H9 (cell line): ENCODE data around the gene TM9SF2. TPM values are rescaled to one million over a fixed set of nuclear protein-coding genes. Genes with fewer than 3 reads are reported as not detected.

ENCODE experiments used
- DNase-seq: peaks from one replicate; pipeline ENCODE4 v3.0.0-alpha.2; 2017
- H2AFZ ChIP-seq: one replicate; pipeline ENCODE4 v1.6.1; 2013; ENCODE audit warnings: mild to moderate bottlenecking, low read length, control low read depth, moderate library complexity
- H2AK5ac ChIP-seq: 2 replicates; pipeline ENCODE4 v1.6.1; 2013; ENCODE audit warnings: low read length, control low read depth, mixed read lengths; ENCODE audit not compliant: insufficient read length
- H2BK120ac ChIP-seq: one replicate; pipeline ENCODE4 v1.6.1; 2013; ENCODE audit warnings: low read depth, mild to moderate bottlenecking, low read length, control low read depth, inconsistent platforms; ENCODE audit not compliant: poor library complexity, severe bottlenecking
- H2BK12ac ChIP-seq: 2 replicates; pipeline ENCODE4 v1.6.1; 2013; ENCODE audit warnings: low read length, control low read depth, mixed read lengths, low read depth; ENCODE audit not compliant: insufficient read length
- H2BK15ac ChIP-seq: 2 replicates; pipeline ENCODE4 v1.6.1; 2013; ENCODE audit warnings: low read depth, low read length, control low read depth
- H2BK20ac ChIP-seq: one replicate; pipeline ENCODE4 v1.6.1; 2013; ENCODE audit warnings: low read depth, mild to moderate bottlenecking, low read length, control low read depth, inconsistent platforms; ENCODE audit not compliant: poor library complexity, severe bottlenecking
- H2BK5ac ChIP-seq: 2 replicates; pipeline ENCODE4 v1.6.1; 2013; ENCODE audit warnings: low read length, control low read depth, mixed read lengths; ENCODE audit not compliant: insufficient read length
- H3K14ac ChIP-seq: 2 replicates; pipeline ENCODE4 v1.6.1; 2013; ENCODE audit warnings: low read length, control low read depth; ENCODE audit not compliant: insufficient read depth
- H3K18ac ChIP-seq: 2 replicates; pipeline ENCODE4 v1.6.1; 2013; ENCODE audit warnings: low read depth, mild to moderate bottlenecking, mixed read lengths, low read length, control low read depth; ENCODE audit not compliant: insufficient read length
- H3K23ac ChIP-seq: 2 replicates; pipeline ENCODE4 v1.6.1; 2013; ENCODE audit warnings: low read length, control low read depth, mixed read lengths, low read depth; ENCODE audit not compliant: insufficient read length
- H3K23me2 ChIP-seq: 2 replicates; pipeline ENCODE4 v1.6.1; 2013; ENCODE audit warnings: low read depth, mild to moderate bottlenecking, mixed read lengths, low read length, control low read depth; ENCODE audit not compliant: insufficient read length, poor library complexity, severe bottlenecking
- H3K27ac ChIP-seq: 2 replicates; pipeline ENCODE4 v1.5.1; 2013; ENCODE audit warnings: low read length, control low read depth, mixed read lengths, low read depth; ENCODE audit not compliant: insufficient read length
- H3K27me3 ChIP-seq: 2 replicates; pipeline ENCODE4 v1.6.1; 2013; ENCODE audit warnings: low read length, control low read depth, inconsistent platforms; ENCODE audit not compliant: insufficient read depth
- H3K4ac ChIP-seq: 2 replicates; pipeline ENCODE4 v1.6.1; 2013; ENCODE audit warnings: low read depth, mild to moderate bottlenecking, control low read depth, inconsistent platforms, low read length, moderate library complexity
- H3K4me1 ChIP-seq: 2 replicates; pipeline ENCODE4 v1.6.1; 2013; ENCODE audit warnings: low read length, control low read depth, inconsistent platforms; ENCODE audit not compliant: insufficient read depth
- H3K4me2 ChIP-seq: 2 replicates; pipeline ENCODE4 v1.6.1; 2013; ENCODE audit warnings: low read length, control low read depth, mixed read lengths; ENCODE audit not compliant: insufficient read length, insufficient read depth
- H3K56ac ChIP-seq: 2 replicates; pipeline ENCODE4 v1.6.1; 2013; ENCODE audit warnings: low read depth, mild to moderate bottlenecking, mixed read lengths, low read length, control low read depth; ENCODE audit not compliant: insufficient read length
- H3K79me1 ChIP-seq: 2 replicates; pipeline ENCODE4 v1.6.1; 2013; ENCODE audit warnings: low read depth, mild to moderate bottlenecking, moderate library complexity, low read length, control low read depth, inconsistent platforms; ENCODE audit not compliant: insufficient read depth, poor library complexity, severe bottlenecking
- H3K79me2 ChIP-seq: 2 replicates; pipeline ENCODE4 v1.6.1; 2013; ENCODE audit warnings: low read length, control low read depth, inconsistent platforms; ENCODE audit not compliant: insufficient read depth
- H3K9ac ChIP-seq: 2 replicates; pipeline ENCODE4 v1.6.1; 2013; ENCODE audit warnings: low read length, control low read depth, mixed read lengths; ENCODE audit not compliant: insufficient read length; ENCODE audit errors: extremely low read depth
- H3K9me3 ChIP-seq: one replicate; pipeline ENCODE4 v1.6.1; 2013; ENCODE audit warnings: low read depth, low read length, inconsistent platforms; ENCODE audit not compliant: control insufficient read depth
- H3T11ph ChIP-seq: one replicate; pipeline ENCODE4 v1.6.1; 2013; ENCODE audit warnings: mild to moderate bottlenecking, low read length, control low read depth, inconsistent platforms
- H4K20me1 ChIP-seq: one replicate; pipeline ENCODE4 v1.6.1; 2013; ENCODE audit not compliant: control insufficient read depth, insufficient read length, insufficient read depth
- H4K5ac ChIP-seq: 2 replicates; pipeline ENCODE4 v1.6.1; 2013; ENCODE audit warnings: low read depth, mild to moderate bottlenecking, mixed read lengths, low read length, control low read depth; ENCODE audit not compliant: insufficient read length
- H4K8ac ChIP-seq: replicated peaks from 2 replicates; pipeline ENCODE4 v1.6.1; 2013; ENCODE audit warnings: low read length, control low read depth, mixed read lengths, low read depth; ENCODE audit not compliant: insufficient read length
- H4K91ac ChIP-seq: 2 replicates; pipeline ENCODE4 v1.6.1; 2013; ENCODE audit warnings: low read depth, mild to moderate bottlenecking, moderate library complexity, mixed read lengths, low read length, control low read depth; ENCODE audit not compliant: insufficient read length
- H3K27ac Mint-ChIP-seq, 3 experiments: 2 replicates in 2 of 3; 3 replicates in 1 of 3; pipeline ENCODE4 v1.8.0; 2020 to 2021; ENCODE audit warnings: mixed read lengths in 3 of 3, mild to moderate bottlenecking in 1 of 3, moderate library complexity in 1 of 3
- H3K27me3 Mint-ChIP-seq: 2 replicates; pipeline ENCODE4 v1.8.0; 2021; ENCODE audit warnings: low read depth, mild to moderate bottlenecking, moderate library complexity, mixed read lengths
- H3K36me3 Mint-ChIP-seq, 3 experiments: 2 replicates in 2 of 3; 3 replicates in 1 of 3; pipeline ENCODE4 v1.8.0; 2020 to 2021; ENCODE audit warnings: low read depth in 3 of 3, mixed read lengths in 3 of 3; ENCODE audit not compliant: insufficient read depth in 1 of 3
- H3K4me1 Mint-ChIP-seq, 2 experiments: 2 replicates each; pipeline ENCODE4 v1.8.0; 2020; ENCODE audit warnings: mixed read lengths in 2 of 2
- H3K4me3 Mint-ChIP-seq, 2 experiments: 2 replicates in 1 of 2; 3 replicates in 1 of 2; pipeline ENCODE4 v1.8.0; 2020 to 2021; ENCODE audit warnings: mild to moderate bottlenecking in 2 of 2, mixed read lengths in 2 of 2, moderate library complexity in 1 of 2
- H3K9me3 Mint-ChIP-seq, 2 experiments: 2 replicates in 1 of 2; 3 replicates in 1 of 2; pipeline ENCODE4 v1.8.0; 2020; ENCODE audit warnings: mild to moderate bottlenecking in 2 of 2, mixed read lengths in 2 of 2, moderate library complexity in 1 of 2
- CTCF ChIP-seq: fragments of 200-600 bp; sonication (generic); conservative IDR thresholded peaks from 3 replicates; pipeline ENCODE4 v1.8.0; 2021; ENCODE audit warnings: antibody characterized with exemption, mild to moderate bottlenecking
- WGBS: extraction: QIAGEN DNeasy Blood & Tissue Kit; methylation state at CpG from one replicate; pipeline ENCODE4 v1.1.7; 2013; ENCODE audit warnings: missing lambda C conversion rate, low lambda C conversion rate, mixed read lengths; ENCODE audit not compliant: insufficient read length; ENCODE audit errors: extremely low coverage; 5-methylcytosine and 5-hydroxymethylcytosine counted together
- total RNA-seq: library from RNA; stranded (reverse); gene quantifications from 2 replicates; pipeline ENCODE4 v1.2.1, GENCODE V29; 2021

The TM9SF2 gene
- total RNA-seq, 1 experiment from 2014 or later, result 86.1 TPM

- no peak overlapping the region for H3K14ac ChIP-seq
- no peak overlapping the region for H3K56ac ChIP-seq
- H3K4me1 Mint-ChIP-seq, result peaks cover 2 to 3% of the 10 kb centered on the region in 2 experiments; a peak in 1 of 4 replicates
- no peak overlapping the region for H2AK5ac ChIP-seq
- H3K27ac Mint-ChIP-seq, result no peak overlapping the region
- no peak overlapping the region for H3K27ac ChIP-seq
- H4K8ac ChIP-seq, result no peak overlapping the region
- TF ChIP-seq CTCF, result no peak
- no peak overlapping the region for H3K18ac ChIP-seq
- no peak overlapping the region for H2BK5ac ChIP-seq
- no peaks in the 10 kb centered on the region for H3K4me1 ChIP-seq
- no peak overlapping the region for H3K9ac ChIP-seq
- H4K20me1 ChIP-seq, result no peaks in the 10 kb centered on the region
- H3K4me3 Mint-ChIP-seq, result no peak overlapping the region
- H3K27me3 Mint-ChIP-seq, result no peaks in the 10 kb centered on the region; the same call in 1 of the 2 replicates
- H2BK120ac ChIP-seq, result no peak overlapping the region
- H3K79me2 ChIP-seq, result no peaks in the 10 kb centered on the region
- no peak overlapping the region for H4K91ac ChIP-seq
- H3T11ph ChIP-seq, result no peak overlapping the region
- H3K4ac ChIP-seq, result no peak overlapping the region
- H3K36me3 Mint-ChIP-seq, result no peaks in the 10 kb centered on the region
- H3K23me2 ChIP-seq, result no peaks in the 10 kb centered on the region
- no peak overlapping the region for H2AFZ ChIP-seq
- H3K23ac ChIP-seq, result no peak overlapping the region
- no peak overlapping the region for H3K4me2 ChIP-seq
- peaks cover 0 to 3% of the 10 kb centered on the region in 2 experiments; a peak in 2 of 5 replicates for H3K9me3 Mint-ChIP-seq
- no peak overlapping the region for H2BK15ac ChIP-seq
- DNase-seq, result no peak
- WGBS, result no CpG with 5 or more reads among the region's 6 CpGs
- no peaks in the 10 kb centered on the region for H3K9me3 ChIP-seq
- no peak overlapping the region for H2BK20ac ChIP-seq
- no peak overlapping the region for H2BK12ac ChIP-seq
- H4K5ac ChIP-seq, result no peak overlapping the region
- no peaks in the 10 kb centered on the region for H3K79me1 ChIP-seq
- no peaks in the 10 kb centered on the region for H3K27me3 ChIP-seq
Measured at GRCh38 chr13:99589575-99589974, 88.3 kb downstream of the TM9SF2 start.
